Osteocyte (in vitro differentiated cells): Measurements from ENCODE around the gene CAND2. TPM values are rescaled to one million over a fixed set of nuclear protein-coding genes. Genes with fewer than 3 reads are reported as not detected.

Experiments used
- DNase-seq: peaks from one replicate; pipeline ENCODE4 v3.0.0; 2021; ENCODE audit warnings: mixed read lengths; ENCODE audit not compliant: unreplicated experiment; ENCODE audit errors: extremely low spot score
- H3K27ac Mint-ChIP-seq: one replicate; pipeline ENCODE4 v1.8.0; 2021; ENCODE audit warnings: mild to moderate bottlenecking, mixed read lengths; ENCODE audit not compliant: unreplicated experiment
- H3K27me3 Mint-ChIP-seq: one replicate; pipeline ENCODE4 v1.8.0; 2021; ENCODE audit warnings: mixed read lengths; ENCODE audit not compliant: unreplicated experiment
- H3K36me3 Mint-ChIP-seq: one replicate; pipeline ENCODE4 v1.8.0; 2021; ENCODE audit warnings: mixed read lengths; ENCODE audit not compliant: unreplicated experiment
- H3K4me1 Mint-ChIP-seq: one replicate; pipeline ENCODE4 v1.8.0; 2021; ENCODE audit warnings: mixed read lengths; ENCODE audit not compliant: unreplicated experiment
- H3K4me3 Mint-ChIP-seq: one replicate; pipeline ENCODE4 v1.8.0; 2021; ENCODE audit warnings: mild to moderate bottlenecking, moderate library complexity, mixed read lengths; ENCODE audit not compliant: unreplicated experiment
- H3K9me3 Mint-ChIP-seq: one replicate; pipeline ENCODE4 v1.8.0; 2021; ENCODE audit warnings: mixed read lengths; ENCODE audit not compliant: unreplicated experiment
- CTCF ChIP-seq: fragments of 200-600 bp; sonication (generic); IDR thresholded peaks from 2 replicates; pipeline ENCODE4 v1.5.0; 2021; ENCODE audit warnings: antibody characterized with exemption, mild to moderate bottlenecking, moderate library complexity
- total RNA-seq: library from RNA; stranded (reverse); gene quantifications from 2 replicates; pipeline ENCODE4 v1.2.1, GENCODE V29; 2021

The CAND2 gene
- total RNA-seq, 1 donor from 2014 or later: 10.4 TPM

- no peak overlapping the region for H3K27ac Mint-ChIP-seq
- no peak for TF ChIP-seq CTCF
- H3K9me3 Mint-ChIP-seq: no peaks in the 10 kb centered on the region
- no peak overlapping the region for H3K4me3 Mint-ChIP-seq
- DNase-seq: no peak
- no peaks in the 10 kb centered on the region for H3K4me1 Mint-ChIP-seq
- H3K36me3 Mint-ChIP-seq: no peaks in the 10 kb centered on the region
- peaks cover 25% of the 10 kb centered on the region for H3K27me3 Mint-ChIP-seq
These were observed 86.1 kb downstream of the CAND2 start for GRCh38 chr3:12882336-12883310.

DNA sequence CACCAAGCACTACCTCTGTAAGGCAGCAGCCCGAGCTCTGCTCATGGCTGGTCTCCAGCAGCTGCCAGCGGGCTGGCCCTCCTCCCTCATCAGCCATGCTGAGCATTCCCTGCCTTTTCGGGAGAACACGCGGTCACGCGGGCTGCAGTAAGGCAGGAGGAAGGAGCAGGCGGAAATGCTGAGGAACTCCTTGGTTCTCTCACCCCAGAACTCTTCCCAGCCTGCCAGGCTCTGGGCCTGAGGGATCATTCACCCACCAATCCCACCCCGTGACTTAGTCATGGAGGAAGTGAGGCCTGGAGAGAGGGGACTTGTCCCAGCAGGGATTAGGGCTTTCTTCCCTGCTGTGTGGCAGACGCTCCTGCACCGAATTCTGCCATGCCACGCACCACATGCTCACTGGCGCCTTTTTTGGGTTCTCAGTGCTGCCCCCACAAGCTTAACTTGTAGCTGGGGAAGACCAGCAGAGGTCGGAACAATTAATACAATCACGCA lies 87.8 kb downstream of the CAND2 start:
- Mint-ChIP-seq H3K9me3 (no peaks in the 10 kb centered on the region), H3K27me3 (peaks cover 40% of the 10 kb centered on the region), H3K4me3 (no peak overlapping the region), H3K36me3 (no peaks in the 10 kb centered on the region), H3K4me1 (no peaks in the 10 kb centered on the region), H3K27ac (no peak overlapping the region)
- no peak for TF ChIP-seq CTCF
- no peak for DNase-seq

Other genes with a start within 250 kb of the CAND2 start
- 31.2 and 32.4 TPM in 2 replicates for gene MKRN2, start 239.6 kb upstream of the CAND2 start, total RNA-seq
- 87.3 and 90.3 TPM in 2 replicates for gene RAF1, start 132.6 kb upstream of the CAND2 start, total RNA-seq
- gene TMEM40, start 37.4 kb upstream of the CAND2 start, total RNA-seq: 2.0 and 2.4 TPM in 2 replicates
- 1,247 and 1,287 TPM in 2 replicates for gene RPL32, start 44.9 kb downstream of the CAND2 start, total RNA-seq